Prostate gland (tissue), 2 donors: ENCODE measurements around the gene VAC14. TPM values are rescaled to one million over a fixed set of nuclear protein-coding genes. Genes with fewer than 3 reads are reported as not detected.

Experiments
- DNase-seq: peaks from one replicate; pipeline ENCODE4 v3.0.0-alpha.2; 2019; ENCODE audit warnings: low spot score
- H3K27ac ChIP-seq, 2 donors: fragments of 200-600 bp; sonication (generic); 2 replicates each; pipeline ENCODE4 v1.5.1; 2017 to 2019
- H3K27me3 ChIP-seq: fragments of 200-600 bp; sonication (generic); replicated peaks from 2 replicates; pipeline ENCODE4 v1.5.1; 2019; ENCODE audit not compliant: insufficient read depth
- H3K36me3 ChIP-seq, 2 donors: fragments of 200-600 bp; sonication (generic); 1 replicate in 1 of 2; 2 replicates in 1 of 2; pipeline versions ENCODE4 v1.5.1 to v1.8.1; 2017 to 2019
- H3K4me1 ChIP-seq: fragments of 200-600 bp; sonication (generic); replicated peaks from 2 replicates; pipeline ENCODE4 v1.5.1; 2019
- H3K4me3 ChIP-seq, 2 donors: fragments of 200-600 bp; sonication (generic); 2 replicates each; pipeline ENCODE4 v1.5.1; 2017 to 2019
- H3K9me3 ChIP-seq: fragments of 200-600 bp; sonication (generic); 2 replicates; pipeline ENCODE4 v1.5.1; 2017
- POLR2A ChIP-seq: fragments of 450-650 bp; IDR thresholded peaks from one replicate; pipeline ENCODE4 v1.6.1; 2016; ENCODE audit warnings: antibody characterized with exemption, mild to moderate bottlenecking
- POLR2AphosphoS5 ChIP-seq: sonication (generic); formaldehyde crosslinking; IDR thresholded peaks from one replicate; pipeline ENCODE4 v1.6.1; 2017; ENCODE audit warnings: antibody characterized with exemption
- WGBS: methylation state at CpG from one replicate; pipeline ENCODE4 v1.1.5; 2018; 5-methylcytosine and 5-hydroxymethylcytosine counted together
- intact Hi-C: fragments of 100-400 bp; cut with DNase I; formaldehyde crosslinking; loops from one replicate; pipeline ENCODE4 v1.14.2; 2022
- total RNA-seq, 2 donors: library from RNA; depleted of rRNA; stranded (reverse); fragments of >200 nt; gene quantifications; one replicate each; pipeline ENCODE4 v1.1.0, GENCODE V29; 2016
- TF ChIP-seq, protein P1 (sequence below), 4 experiments: fragments of 200-600 bp in 2 of 4; fragments of 450-650 bp in 2 of 4; sonication (generic) in 2 of 4; IDR thresholded peaks; 1 replicate in 3 of 4; 2 replicates in 1 of 4; pipeline ENCODE4 v1.5.1; 2016 to 2019; ENCODE audit warnings: antibody characterized with exemption in 4 of 4, mild to moderate bottlenecking in 2 of 4, moderate library complexity in 2 of 4

Gene VAC14
- total RNA-seq, 2 donors from 2014 or later: 30.3 to 66.8 TPM

GRCh38 chr16:70701596-70701995 is 99.4 kb downstream of the VAC14 start:
- H3K4me3 ChIP-seq: no peak overlapping the region

DNA sequence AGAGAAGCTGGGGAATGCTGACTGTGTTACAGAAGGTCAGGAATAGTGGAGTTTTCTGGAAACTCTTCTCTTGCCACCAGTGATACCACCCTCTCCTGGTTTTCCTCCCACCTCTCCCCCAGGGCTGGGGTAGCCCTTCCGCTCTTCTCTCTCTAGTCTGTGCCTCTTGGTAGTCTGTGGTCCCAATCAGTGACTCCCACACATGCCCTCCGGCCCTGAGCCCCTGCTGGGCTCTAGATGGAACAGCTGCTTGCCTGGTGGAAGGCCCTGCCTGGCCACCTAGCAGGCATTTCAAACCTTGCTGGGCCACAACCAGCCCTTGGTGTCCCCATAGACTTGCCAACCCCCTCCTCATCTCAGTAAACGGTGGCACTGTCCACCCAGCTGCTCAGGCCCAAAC is 99.9 kb downstream of the VAC14 start:
- peak overlapping the region; percentile 70 to 93 for H3K27ac ChIP-seq
- no peak for DNase-seq
- WGBS: 83% methylated on average over 3 of the region's 3 CpGs
- peaks cover 33% of the 10 kb centered on the region for H3K4me1 ChIP-seq
- H3K36me3 ChIP-seq: no peaks in the 10 kb centered on the region
- TF ChIP-seq POLR2A (no peak), POLR2AphosphoS5 (no peak)
- TF ChIP-seq, protein P1, sequence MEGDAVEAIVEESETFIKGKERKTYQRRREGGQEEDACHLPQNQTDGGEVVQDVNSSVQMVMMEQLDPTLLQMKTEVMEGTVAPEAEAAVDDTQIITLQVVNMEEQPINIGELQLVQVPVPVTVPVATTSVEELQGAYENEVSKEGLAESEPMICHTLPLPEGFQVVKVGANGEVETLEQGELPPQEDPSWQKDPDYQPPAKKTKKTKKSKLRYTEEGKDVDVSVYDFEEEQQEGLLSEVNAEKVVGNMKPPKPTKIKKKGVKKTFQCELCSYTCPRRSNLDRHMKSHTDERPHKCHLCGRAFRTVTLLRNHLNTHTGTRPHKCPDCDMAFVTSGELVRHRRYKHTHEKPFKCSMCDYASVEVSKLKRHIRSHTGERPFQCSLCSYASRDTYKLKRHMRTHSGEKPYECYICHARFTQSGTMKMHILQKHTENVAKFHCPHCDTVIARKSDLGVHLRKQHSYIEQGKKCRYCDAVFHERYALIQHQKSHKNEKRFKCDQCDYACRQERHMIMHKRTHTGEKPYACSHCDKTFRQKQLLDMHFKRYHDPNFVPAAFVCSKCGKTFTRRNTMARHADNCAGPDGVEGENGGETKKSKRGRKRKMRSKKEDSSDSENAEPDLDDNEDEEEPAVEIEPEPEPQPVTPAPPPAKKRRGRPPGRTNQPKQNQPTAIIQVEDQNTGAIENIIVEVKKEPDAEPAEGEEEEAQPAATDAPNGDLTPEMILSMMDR (IDR thresholded peaks at IDR 0.05): no peak
- no peak overlapping the region for H3K4me3 ChIP-seq
- H3K27me3 ChIP-seq: no peaks in the 10 kb centered on the region
- intact Hi-C loops: no loop called here
- H3K9me3 ChIP-seq: no peaks in the 10 kb centered on the region

More at GRCh38 chr16:70701596-70701995, 99.4 kb downstream of the VAC14 start:
- DNase-seq: no peak
- Histone ChIP-seq H3K27me3 (no peaks in the 10 kb centered on the region), H3K9me3 (no peaks in the 10 kb centered on the region), H3K27ac (peak overlapping the region; percentile 70 to 93), H3K4me1 (peaks cover 27% of the 10 kb centered on the region), H3K36me3 (no peaks in the 10 kb centered on the region)
- intact Hi-C loops: no loop called here
- WGBS: 74% methylated on average over 9 of the region's 9 CpGs
- TF ChIP-seq POLR2AphosphoS5 (no peak), POLR2A (no peak)
- TF ChIP-seq, protein P1 (IDR thresholded peaks at IDR 0.05): no peak

GRCh38 chr16:70700101-70701020 is 100.6 kb downstream of the VAC14 start:
- DNase-seq: peak; percentile 67
- H3K27me3 ChIP-seq: no peaks in the 10 kb centered on the region
- H3K9me3 ChIP-seq: no peaks in the 10 kb centered on the region
- no peak for TF ChIP-seq POLR2A
- TF ChIP-seq, protein P1 (IDR thresholded peaks at IDR 0.05): no peak
- peak; percentile 49 for TF ChIP-seq POLR2AphosphoS5
- H3K27ac ChIP-seq: peak overlapping the region; percentile 70 to 93
- H3K4me1 ChIP-seq: peaks cover 38% of the 10 kb centered on the region
- H3K36me3 ChIP-seq: no peaks in the 10 kb centered on the region
- WGBS: 55% methylated on average over 30 of the region's 30 CpGs
- H3K4me3 ChIP-seq: no peak overlapping the region
- intact Hi-C loops: no loop called here

DNA sequence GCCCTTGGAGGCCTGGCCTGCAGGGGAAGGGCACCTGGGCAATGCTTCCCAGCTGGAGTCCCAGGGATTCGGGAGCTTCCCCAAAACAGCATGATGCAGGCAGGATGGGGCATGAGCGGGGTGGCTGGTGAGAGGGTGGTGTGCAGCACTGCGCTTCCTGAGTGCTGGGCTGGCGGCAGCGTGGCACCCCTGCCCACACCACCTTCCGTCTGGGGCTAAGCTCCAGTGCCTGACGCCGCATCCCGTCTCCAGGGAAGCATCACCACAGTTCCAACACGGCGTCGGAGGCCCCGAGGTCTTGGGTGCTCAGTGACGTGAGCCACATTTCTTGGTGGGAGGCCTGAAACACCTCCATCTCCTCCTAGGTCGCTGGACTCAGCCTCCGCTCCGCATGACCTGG is 101.3 kb downstream of the VAC14 start:
- Histone ChIP-seq H3K4me3 (no peak overlapping the region), H3K36me3 (no peaks in the 10 kb centered on the region), H3K4me1 (peaks cover 38% of the 10 kb centered on the region), H3K9me3 (no peaks in the 10 kb centered on the region), H3K27me3 (no peaks in the 10 kb centered on the region), H3K27ac (peak overlapping the region; percentile 70 to 93)
- TF ChIP-seq POLR2A (no peak), POLR2AphosphoS5 (no peak)
- TF ChIP-seq, protein P1 (IDR thresholded peaks at IDR 0.05): no peak
- DNase-seq: no peak
- intact Hi-C loops: no loop called here
- WGBS: 48% methylated on average over 16 of the region's 17 CpGs
